Neural cell (in vitro differentiated cells): ENCODE data around the gene NFKBIL1. TPM values are rescaled to one million over a fixed set of nuclear protein-coding genes. Genes with fewer than 3 reads are reported as not detected.

ENCODE experiments used
- H2AFZ ChIP-seq: fragments of 200-600, 300-800 bp; sonication (generic), shearing (Covaris generic); 2 replicates; pipeline ENCODE4 v1.6.0; 2014; ENCODE audit warnings: low read depth, mild to moderate bottlenecking, antibody characterized with exemption, low read length, moderate library complexity
- H3F3A ChIP-seq: fragments of 200-600 bp; shearing (Covaris generic); 2 replicates; pipeline ENCODE4 v1.6.1; 2016; ENCODE audit warnings: mild to moderate bottlenecking, moderate library complexity, mixed read lengths, antibody characterized with exemption, low read length; ENCODE audit not compliant: insufficient read depth, poor library complexity, severe bottlenecking
- H3K27ac ChIP-seq: fragments of 200-600, 300-800 bp; sonication (generic), shearing (Covaris generic); 2 replicates; pipeline ENCODE4 v1.5.1; 2014; ENCODE audit warnings: mild to moderate bottlenecking, low read length, moderate library complexity
- H3K27me3 ChIP-seq: fragments of 300-800, 200-600 bp; sonication (generic), shearing (Covaris generic); 2 replicates; pipeline ENCODE4 v1.6.0; 2014; ENCODE audit warnings: mild to moderate bottlenecking, low read depth, low read length, moderate library complexity; ENCODE audit not compliant: insufficient read depth
- H3K36me3 ChIP-seq: fragments of 300-800, 200-600 bp; sonication (generic), shearing (Covaris generic); 2 replicates; pipeline ENCODE4 v1.5.1; 2014; ENCODE audit warnings: mild to moderate bottlenecking, antibody characterized with exemption, low read length, moderate library complexity; ENCODE audit not compliant: insufficient read depth
- H3K4me2 ChIP-seq: fragments of 300-800, 200-600 bp; sonication (generic), shearing (Covaris generic); 2 replicates; pipeline ENCODE4 v1.6.0; 2014; ENCODE audit warnings: mild to moderate bottlenecking, low read length
- H3K4me3 ChIP-seq: fragments of 300-800, 200-600 bp; sonication (generic), shearing (Covaris generic); 2 replicates; pipeline ENCODE4 v1.5.1; 2014; ENCODE audit warnings: mild to moderate bottlenecking, low read length, moderate library complexity
- H3K79me2 ChIP-seq: fragments of 200-600 bp; shearing (Covaris generic); replicated peaks from 2 replicates; pipeline ENCODE4 v1.6.0; 2014; ENCODE audit warnings: mild to moderate bottlenecking, low read length, moderate library complexity; ENCODE audit not compliant: insufficient read depth
- H3K9ac ChIP-seq: fragments of 300-800, 200-600 bp; sonication (generic), shearing (Covaris generic); 2 replicates; pipeline ENCODE4 v1.6.1; 2016; ENCODE audit warnings: mild to moderate bottlenecking, low read length, mixed read lengths
- H3K9me2 ChIP-seq: fragments of 200-600 bp; shearing (Covaris generic); 2 replicates; pipeline ENCODE4 v1.6.1; 2016; ENCODE audit warnings: mild to moderate bottlenecking, low read length, mixed read lengths; ENCODE audit not compliant: insufficient read depth
- H3K9me3 ChIP-seq: fragments of 200-600, 300-800 bp; sonication (generic), shearing (Covaris generic); 2 replicates; pipeline ENCODE4 v1.6.1; 2016; ENCODE audit warnings: mild to moderate bottlenecking, mixed run types, low read length, moderate library complexity, mixed read lengths
- H4K20me1 ChIP-seq: fragments of 200-600 bp; shearing (Covaris generic); 2 replicates; pipeline ENCODE4 v1.6.1; 2016; ENCODE audit warnings: mild to moderate bottlenecking, mixed run types; ENCODE audit not compliant: insufficient read depth
- CTCF ChIP-seq: fragments of 450-650 bp; IDR thresholded peaks from 2 replicates; pipeline ENCODE4 v1.5.1; 2014; ENCODE audit warnings: antibody characterized with exemption, mild to moderate bottlenecking, moderate library complexity; ENCODE audit not compliant: poor library complexity, severe bottlenecking
- EP300 ChIP-seq: fragments of 450-650 bp; conservative IDR thresholded peaks from 2 replicates; pipeline ENCODE4 v1.6.1; 2014; ENCODE audit warnings: antibody characterized with exemption, mild to moderate bottlenecking, moderate library complexity; ENCODE audit not compliant: poor library complexity, severe bottlenecking
- EZH2 ChIP-seq: fragments of 200-600, 300-800 bp; shearing (Covaris generic), sonication (generic); IDR thresholded peaks from 2 replicates; pipeline ENCODE4 v1.6.1; 2014; ENCODE audit warnings: antibody characterized with exemption, low read length, borderline replicate concordance, mild to moderate bottlenecking; ENCODE audit not compliant: insufficient read depth, poor library complexity, severe bottlenecking
- MXI1 ChIP-seq: fragments of 450-650 bp; conservative IDR thresholded peaks from 2 replicates; pipeline ENCODE4 v1.6.1; 2014; ENCODE audit warnings: antibody characterized with exemption, mild to moderate bottlenecking; ENCODE audit not compliant: poor library complexity, severe bottlenecking
- POLR2AphosphoS5 ChIP-seq: IDR thresholded peaks from 2 replicates; pipeline ENCODE4 v1.6.1; 2012
- RAD21 ChIP-seq: fragments of 450-650 bp; conservative IDR thresholded peaks from 2 replicates; pipeline ENCODE4 v1.6.1; 2014; ENCODE audit warnings: antibody characterized with exemption, mild to moderate bottlenecking, moderate library complexity
- SMC3 ChIP-seq: fragments of 450-650 bp; conservative IDR thresholded peaks from 2 replicates; pipeline ENCODE4 v1.6.1; 2014; ENCODE audit warnings: antibody characterized with exemption, mild to moderate bottlenecking, moderate library complexity; ENCODE audit not compliant: poor library complexity
- TAF1 ChIP-seq: IDR thresholded peaks from 2 replicates; pipeline ENCODE4 v1.6.1; 2012; ENCODE audit warnings: low read depth
- polyA plus RNA-seq: library from polyadenylated mRNA; depleted of rRNA; stranded (reverse); fragments of >200 nt; gene quantifications from 2 replicates; pipeline ENCODE4 v1.2.3, GENCODE V29; 2014
- TF ChIP-seq, protein P1 (sequence below): IDR thresholded peaks from 2 replicates; pipeline ENCODE4 v1.6.1; 2012; ENCODE audit warnings: borderline replicate concordance

Gene NFKBIL1
- polyA plus RNA-seq, 1 donor from 2014 or later, result 88.7 TPM

DNA sequence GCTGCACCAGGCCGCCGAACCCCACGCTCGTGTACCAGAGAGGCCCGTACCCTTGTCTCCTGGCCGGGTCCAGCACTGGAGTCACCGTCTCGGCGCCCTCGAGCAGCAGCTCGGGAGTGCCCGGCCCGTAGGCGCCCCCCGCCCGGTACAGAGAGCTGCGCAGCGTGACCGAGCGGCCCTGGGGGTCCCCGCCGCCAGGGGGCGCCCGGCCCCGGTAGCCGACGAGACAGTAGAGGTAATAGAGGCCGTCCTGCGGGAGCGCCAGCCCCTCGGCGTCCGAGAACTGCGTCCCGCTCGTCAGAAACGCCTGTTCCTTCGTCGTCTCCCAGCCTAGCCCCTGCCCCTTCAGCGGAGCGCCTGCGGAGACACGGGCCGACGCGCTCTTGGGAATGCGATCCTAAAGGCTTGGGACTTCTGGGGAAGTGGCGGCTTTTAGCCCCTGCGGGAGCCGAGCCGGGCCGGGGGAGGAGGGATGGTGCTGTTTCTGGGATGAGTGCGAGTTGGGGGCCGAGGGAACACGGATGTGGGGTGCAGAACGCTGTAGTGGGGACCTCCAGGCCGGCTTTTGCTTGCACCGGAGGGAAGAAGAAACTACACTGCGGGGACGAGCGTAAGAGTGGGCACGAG is 33.5 kb downstream of the NFKBIL1 start:
- Histone ChIP-seq H3K79me2 (no peaks in the 10 kb centered on the region), H3F3A (no peaks in the 10 kb centered on the region), H3K9me3 (no peaks in the 10 kb centered on the region), H3K4me3 (peak overlapping the region; percentile 67), H3K4me2 (no peak overlapping the region), H4K20me1 (no peaks in the 10 kb centered on the region), H3K27ac (peak overlapping the region; percentile 9), H3K36me3 (no peaks in the 10 kb centered on the region), H2AFZ (peak overlapping the region; percentile 54), H3K9ac (peak overlapping the region; percentile 61), H3K9me2 (no peaks in the 10 kb centered on the region), H3K27me3 (peaks cover 14% of the 10 kb centered on the region)
- TF ChIP-seq CTCF, result peak; percentile 93
- TF ChIP-seq SMC3, result peak; percentile 81
- TF ChIP-seq EZH2, result no peak
- TF ChIP-seq POLR2AphosphoS5, result peak; percentile 19
- TF ChIP-seq MXI1, result no peak
- TF ChIP-seq, protein P1, sequence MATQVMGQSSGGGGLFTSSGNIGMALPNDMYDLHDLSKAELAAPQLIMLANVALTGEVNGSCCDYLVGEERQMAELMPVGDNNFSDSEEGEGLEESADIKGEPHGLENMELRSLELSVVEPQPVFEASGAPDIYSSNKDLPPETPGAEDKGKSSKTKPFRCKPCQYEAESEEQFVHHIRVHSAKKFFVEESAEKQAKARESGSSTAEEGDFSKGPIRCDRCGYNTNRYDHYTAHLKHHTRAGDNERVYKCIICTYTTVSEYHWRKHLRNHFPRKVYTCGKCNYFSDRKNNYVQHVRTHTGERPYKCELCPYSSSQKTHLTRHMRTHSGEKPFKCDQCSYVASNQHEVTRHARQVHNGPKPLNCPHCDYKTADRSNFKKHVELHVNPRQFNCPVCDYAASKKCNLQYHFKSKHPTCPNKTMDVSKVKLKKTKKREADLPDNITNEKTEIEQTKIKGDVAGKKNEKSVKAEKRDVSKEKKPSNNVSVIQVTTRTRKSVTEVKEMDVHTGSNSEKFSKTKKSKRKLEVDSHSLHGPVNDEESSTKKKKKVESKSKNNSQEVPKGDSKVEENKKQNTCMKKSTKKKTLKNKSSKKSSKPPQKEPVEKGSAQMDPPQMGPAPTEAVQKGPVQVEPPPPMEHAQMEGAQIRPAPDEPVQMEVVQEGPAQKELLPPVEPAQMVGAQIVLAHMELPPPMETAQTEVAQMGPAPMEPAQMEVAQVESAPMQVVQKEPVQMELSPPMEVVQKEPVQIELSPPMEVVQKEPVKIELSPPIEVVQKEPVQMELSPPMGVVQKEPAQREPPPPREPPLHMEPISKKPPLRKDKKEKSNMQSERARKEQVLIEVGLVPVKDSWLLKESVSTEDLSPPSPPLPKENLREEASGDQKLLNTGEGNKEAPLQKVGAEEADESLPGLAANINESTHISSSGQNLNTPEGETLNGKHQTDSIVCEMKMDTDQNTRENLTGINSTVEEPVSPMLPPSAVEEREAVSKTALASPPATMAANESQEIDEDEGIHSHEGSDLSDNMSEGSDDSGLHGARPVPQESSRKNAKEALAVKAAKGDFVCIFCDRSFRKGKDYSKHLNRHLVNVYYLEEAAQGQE, result no peak
- no peak for TF ChIP-seq TAF1
- peak; percentile 69 for TF ChIP-seq RAD21
- no peak for TF ChIP-seq EP300

DNA sequence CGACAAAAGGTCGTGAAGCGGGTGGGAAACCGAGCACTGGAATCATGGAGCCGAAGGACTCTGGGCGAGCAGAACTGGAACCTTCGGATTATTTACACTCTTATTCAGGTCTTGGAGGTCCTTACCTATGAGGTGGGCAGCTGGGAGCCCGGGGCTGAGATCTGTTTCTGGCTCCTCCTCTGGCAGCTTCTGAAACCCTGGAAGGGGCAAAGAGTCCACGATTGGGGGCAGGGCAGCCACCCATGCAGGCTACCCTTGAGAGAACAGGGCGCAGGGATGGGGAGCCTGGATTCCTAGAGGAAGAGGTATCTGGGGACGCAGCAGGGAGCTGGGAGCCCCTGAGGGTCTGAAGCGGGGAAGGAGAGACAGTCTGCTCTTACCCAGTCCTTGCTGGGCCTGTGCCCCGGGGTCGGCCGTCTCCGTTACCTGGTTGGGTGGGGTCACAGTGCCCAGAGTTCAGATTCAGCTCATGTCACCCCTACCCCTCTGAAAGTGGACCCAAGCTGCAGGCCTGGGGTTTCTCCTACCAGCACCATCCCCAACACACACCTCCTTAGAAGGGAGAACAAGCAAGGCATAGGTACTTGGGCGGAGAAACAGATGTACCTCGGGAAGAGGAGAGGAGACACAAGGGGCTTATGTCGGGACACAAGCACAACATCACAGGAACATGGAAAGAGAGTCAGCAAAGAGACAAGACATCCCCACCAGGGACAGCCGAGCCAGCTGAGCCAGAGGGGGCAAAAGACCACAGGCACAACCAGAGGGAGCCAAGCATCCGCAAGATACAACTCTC is 34.2 kb downstream of the NFKBIL1 start:
- H3F3A ChIP-seq, result no peaks in the 10 kb centered on the region
- H3K4me2 ChIP-seq, result no peak overlapping the region
- H4K20me1 ChIP-seq, result no peaks in the 10 kb centered on the region
- H3K9ac ChIP-seq, result peak overlapping the region; percentile 61
- TF ChIP-seq POLR2AphosphoS5 (no peak), EP300 (no peak), CTCF (no peak), TAF1 (no peak), RAD21 (no peak), MXI1 (no peak), SMC3 (no peak), EZH2 (no peak)
- TF ChIP-seq, protein P1, result no peak
- peak overlapping the region; percentile 54 for H2AFZ ChIP-seq
- H3K27me3 ChIP-seq, result peaks cover 14% of the 10 kb centered on the region
- H3K9me2 ChIP-seq, result no peaks in the 10 kb centered on the region
- H3K36me3 ChIP-seq, result no peaks in the 10 kb centered on the region
- peak overlapping the region; percentile 9 for H3K27ac ChIP-seq
- H3K4me3 ChIP-seq, result peak overlapping the region; percentile 67
- H3K9me3 ChIP-seq, result no peaks in the 10 kb centered on the region
- H3K79me2 ChIP-seq, result no peaks in the 10 kb centered on the region
